Activated naive CD4-positive, alpha-beta T cell treated with anti-CD3 and anti-CD28 coated beads, Interleukin-2, amount 50 U/mL, for 16 hours (primary cell): Measurements from ENCODE around the gene FAXC.
"Not testable (repeated sequence)": the region's sequence is repeated elsewhere in the genome, so short reads cannot be mapped to it uniquely, and the experiment has no call there.

Experiments used
- DNase-seq: peaks from one replicate; pipeline ENCODE4 v3.0.0-alpha.2; 2020

FAXC gene

GRCh38 chr6:99338188-99338587 lies 11.3 kb downstream of the FAXC start:
- DNase-seq: no peak

- DNase-seq: not testable (repeated sequence)
Measured at GRCh38 chr6:99335298-99335697, 14.2 kb downstream of the FAXC start.

GRCh38 chr6:99334526-99335127 lies 14.8 kb downstream of the FAXC start:
- DNase-seq: no peak

GRCh38 chr6:99333068-99333467 lies 16.4 kb downstream of the FAXC start:
- DNase-seq: no peak

- no peak for DNase-seq
Measured at GRCh38 chr6:99331531-99331930, 17.9 kb downstream of the FAXC start.

GRCh38 chr6:99330159-99330558 lies 19.3 kb downstream of the FAXC start:
- DNase-seq: peak; percentile 58

- DNase-seq: no peak
Measured at GRCh38 chr6:99324996-99325395, 24.5 kb downstream of the FAXC start.

GRCh38 chr6:99318566-99318965 lies 30.9 kb downstream of the FAXC start:
- no peak for DNase-seq

GRCh38 chr6:99312354-99312753 lies 37.1 kb downstream of the FAXC start:
- DNase-seq: no peak

- DNase-seq: no peak
Measured at GRCh38 chr6:99310553-99310952, 38.9 kb downstream of the FAXC start.

GRCh38 chr6:99309557-99309956 lies 39.9 kb downstream of the FAXC start:
- DNase-seq: no peak

- DNase-seq: no peak
Measured at GRCh38 chr6:99308788-99309187, 40.7 kb downstream of the FAXC start.

GRCh38 chr6:99307295-99307907 lies 42.1 kb downstream of the FAXC start:
- DNase-seq: no peak

- DNase-seq: no peak
Measured at GRCh38 chr6:99306341-99306740, 43.1 kb downstream of the FAXC start.

GRCh38 chr6:99305021-99305554 lies 44.4 kb downstream of the FAXC start:
- DNase-seq: no peak

- no peak for DNase-seq
Measured at GRCh38 chr6:99297415-99297814, 52.1 kb downstream of the FAXC start.

- no peak for DNase-seq
Measured at GRCh38 chr6:99297006-99297405, 52.5 kb downstream of the FAXC start.

GRCh38 chr6:99296261-99296660 lies 53.2 kb downstream of the FAXC start:
- DNase-seq: no peak

GRCh38 chr6:99295276-99295675 lies 54.2 kb downstream of the FAXC start:
- no peak for DNase-seq

- no peak for DNase-seq
Measured at GRCh38 chr6:99294786-99295185, 54.7 kb downstream of the FAXC start.

- no peak for DNase-seq
Measured at GRCh38 chr6:99289701-99290100, 59.8 kb downstream of the FAXC start.

- no peak for DNase-seq
Measured at GRCh38 chr6:99288668-99289067, 60.8 kb downstream of the FAXC start.

- no peak for DNase-seq
Measured at GRCh38 chr6:99287523-99287922, 62.0 kb downstream of the FAXC start.

- no peak for DNase-seq
Measured at GRCh38 chr6:99285881-99286280, 63.6 kb downstream of the FAXC start.
